ENCODE results near the gene MEGF8. TPM values are rescaled to one million over a fixed set of nuclear protein-coding genes. Genes with fewer than 3 reads are reported as not detected.

Gene MEGF8
- total RNA-seq, 1 donor from 2014 or later: 45.0 TPM

- Histone ChIP-seq H3K27me3 (ENCODE audit: control insufficient read depth, insufficient read depth, low read length) (no peaks in the 10 kb centered on the region), H3K36me3 (ENCODE audit: control insufficient read depth, insufficient read depth, low read length) (no peaks in the 10 kb centered on the region), H3K4me3 (ENCODE audit: low read depth, low read length) (no peak overlapping the region)
- DNase-seq (ENCODE audit: low read depth): no peak
- no peak for TF ChIP-seq CTCF (IDR thresholded peaks at IDR 0.05; ENCODE audit: insufficient read depth, low read length, poor library complexity, severe bottlenecking)
Observed at GRCh38 chr19:42356686-42357085, 31.3 kb downstream of the MEGF8 start.

- H3K27me3 ChIP-seq (ENCODE audit: control insufficient read depth, insufficient read depth, low read length): no peaks in the 10 kb centered on the region
- no peak overlapping the region for H3K4me3 ChIP-seq (ENCODE audit: low read depth, low read length)
- DNase-seq (ENCODE audit: low read depth): no peak
- no peaks in the 10 kb centered on the region for H3K36me3 ChIP-seq (ENCODE audit: control insufficient read depth, insufficient read depth, low read length)
- TF ChIP-seq CTCF (IDR thresholded peaks at IDR 0.05; ENCODE audit: insufficient read depth, low read length, poor library complexity, severe bottlenecking): no peak
Observed at GRCh38 chr19:42357290-42357689, 31.9 kb downstream of the MEGF8 start.

- no peak for TF ChIP-seq CTCF (IDR thresholded peaks at IDR 0.05; ENCODE audit: insufficient read depth, low read length, poor library complexity, severe bottlenecking)
- Histone ChIP-seq H3K36me3 (ENCODE audit: control insufficient read depth, insufficient read depth, low read length) (peaks cover 2% of the 10 kb centered on the region), H3K4me3 (ENCODE audit: low read depth, low read length) (no peak overlapping the region), H3K27me3 (ENCODE audit: control insufficient read depth, insufficient read depth, low read length) (no peaks in the 10 kb centered on the region)
- no peak for DNase-seq (ENCODE audit: low read depth)
Observed at GRCh38 chr19:42360787-42361544, 35.5 kb downstream of the MEGF8 start.

GRCh38 chr19:42361545-42361910, 36.1 kb downstream of the MEGF8 start:
- Histone ChIP-seq H3K27me3 (ENCODE audit: control insufficient read depth, insufficient read depth, low read length) (no peaks in the 10 kb centered on the region), H3K36me3 (ENCODE audit: control insufficient read depth, insufficient read depth, low read length) (peaks cover 2% of the 10 kb centered on the region), H3K4me3 (ENCODE audit: low read depth, low read length) (no peak overlapping the region)
- TF ChIP-seq CTCF (IDR thresholded peaks at IDR 0.05; ENCODE audit: insufficient read depth, low read length, poor library complexity, severe bottlenecking): no peak
- no peak for DNase-seq (ENCODE audit: low read depth)

- H3K4me3 ChIP-seq (ENCODE audit: low read depth, low read length): no peak overlapping the region
- no peak for TF ChIP-seq CTCF (IDR thresholded peaks at IDR 0.05; ENCODE audit: insufficient read depth, low read length, poor library complexity, severe bottlenecking)
- no peaks in the 10 kb centered on the region for H3K27me3 ChIP-seq (ENCODE audit: control insufficient read depth, insufficient read depth, low read length)
- no peak for DNase-seq (ENCODE audit: low read depth)
- peaks cover 2% of the 10 kb centered on the region for H3K36me3 ChIP-seq (ENCODE audit: control insufficient read depth, insufficient read depth, low read length)
Observed at GRCh38 chr19:42362342-42362741, 36.9 kb downstream of the MEGF8 start.

- no peak for DNase-seq (ENCODE audit: low read depth)
- no peak for TF ChIP-seq CTCF (IDR thresholded peaks at IDR 0.05; ENCODE audit: insufficient read depth, low read length, poor library complexity, severe bottlenecking)
Observed at GRCh38 chr19:42362891-42363440, 37.5 kb downstream of the MEGF8 start.

More at GRCh38 chr19:42362891-42363440, 37.5 kb downstream of the MEGF8 start:
- H3K4me3 ChIP-seq (ENCODE audit: low read depth, low read length): no peak overlapping the region
- H3K27me3 ChIP-seq (ENCODE audit: control insufficient read depth, insufficient read depth, low read length): no peaks in the 10 kb centered on the region
- peaks cover 2% of the 10 kb centered on the region for H3K36me3 ChIP-seq (ENCODE audit: control insufficient read depth, insufficient read depth, low read length)

All from kidney epithelial cell (primary cell).